KOPT-K1 (cell line): ENCODE data around the gene CAP1.
A peak's percentile ranks its signal among the peaks of the same experiment; 100 is the strongest.
"Not testable (repeated sequence)": the region's sequence is repeated elsewhere in the genome, so short reads cannot be mapped to it uniquely, and the experiment has no call there.

Experiments
- H3K27ac ChIP-seq: fragments of 200-600 bp; sonication (generic); 2 replicates; pipeline ENCODE4 v1.5.1; 2016; ENCODE audit warnings: antibody characterized with exemption, mild to moderate bottlenecking, low read depth, low read length; ENCODE audit not compliant: poor library complexity, severe bottlenecking
- H3K36me3 ChIP-seq: fragments of 200-600 bp; sonication (generic); 2 replicates; pipeline ENCODE4 v1.5.1; 2017; ENCODE audit warnings: antibody characterized with exemption, mild to moderate bottlenecking, low read length, moderate library complexity; ENCODE audit not compliant: insufficient read depth
- H3K9me3 ChIP-seq: fragments of 200-600 bp; sonication (generic); 2 replicates; pipeline ENCODE4 v1.5.1; 2017; ENCODE audit warnings: antibody characterized with exemption, low read length, mild to moderate bottlenecking; ENCODE audit not compliant: insufficient read depth, poor library complexity, severe bottlenecking

Gene CAP1, protein sequence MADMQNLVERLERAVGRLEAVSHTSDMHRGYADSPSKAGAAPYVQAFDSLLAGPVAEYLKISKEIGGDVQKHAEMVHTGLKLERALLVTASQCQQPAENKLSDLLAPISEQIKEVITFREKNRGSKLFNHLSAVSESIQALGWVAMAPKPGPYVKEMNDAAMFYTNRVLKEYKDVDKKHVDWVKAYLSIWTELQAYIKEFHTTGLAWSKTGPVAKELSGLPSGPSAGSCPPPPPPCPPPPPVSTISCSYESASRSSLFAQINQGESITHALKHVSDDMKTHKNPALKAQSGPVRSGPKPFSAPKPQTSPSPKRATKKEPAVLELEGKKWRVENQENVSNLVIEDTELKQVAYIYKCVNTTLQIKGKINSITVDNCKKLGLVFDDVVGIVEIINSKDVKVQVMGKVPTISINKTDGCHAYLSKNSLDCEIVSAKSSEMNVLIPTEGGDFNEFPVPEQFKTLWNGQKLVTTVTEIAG

DNA sequence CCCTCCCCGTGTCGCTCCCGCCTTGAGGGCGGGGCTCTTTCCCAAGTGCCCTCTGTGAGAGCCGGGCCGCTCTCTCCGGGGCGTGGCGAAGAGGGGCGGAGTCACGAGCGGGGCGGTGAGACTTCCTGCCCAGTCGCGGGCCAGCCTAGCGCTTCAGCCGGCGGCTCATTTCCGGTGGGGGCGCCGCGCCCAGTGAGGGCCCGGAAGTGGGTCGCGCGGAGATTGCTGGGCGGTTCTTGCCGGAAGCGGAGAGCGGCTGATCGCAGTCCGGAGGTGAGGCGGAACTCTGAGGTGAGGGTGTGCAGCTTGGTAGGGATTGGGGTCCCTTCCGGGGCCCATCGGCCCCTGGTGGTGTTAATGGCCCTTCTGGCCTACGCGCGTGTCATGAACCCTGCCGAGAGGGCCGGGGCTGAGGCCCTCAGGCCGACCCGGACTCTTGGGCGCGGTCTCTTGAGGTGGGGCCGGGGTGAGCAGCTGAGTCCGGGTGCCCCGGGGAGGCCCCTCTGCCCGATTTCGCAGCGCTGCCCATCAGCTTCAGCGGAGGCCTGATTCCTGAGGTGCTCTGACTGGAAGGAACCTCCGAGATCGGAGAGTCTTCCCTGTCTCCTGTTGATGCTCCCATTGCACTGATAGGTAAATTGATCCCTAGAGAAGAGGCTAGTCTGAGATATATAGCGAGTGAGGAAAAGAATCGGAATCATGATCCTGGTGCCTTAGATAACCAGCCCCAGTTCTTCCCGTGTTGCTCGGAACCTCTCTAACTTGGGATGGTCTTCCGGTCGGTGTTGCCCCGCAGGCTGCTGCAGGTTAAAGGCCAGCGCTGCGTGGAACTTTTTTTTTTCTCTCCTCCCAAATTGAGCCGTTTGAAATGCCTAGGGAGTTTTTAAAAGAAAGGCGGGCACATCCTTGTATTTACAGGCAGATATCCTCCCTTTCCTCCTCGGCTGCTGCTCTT, at the start of gene CAP1:
TSS of gene CAP1 (plus strand) at position 219 of the 955 bp plus-strand sequence. CDS start 18,618 bp downstream, outside the sequence.
- no peaks in the 10 kb centered on the region for H3K9me3 ChIP-seq
- H3K36me3 ChIP-seq = peaks cover 12% of the 10 kb centered on the region
- peak within 1 kb of the TSS; percentile 90 for H3K27ac ChIP-seq

DNA sequence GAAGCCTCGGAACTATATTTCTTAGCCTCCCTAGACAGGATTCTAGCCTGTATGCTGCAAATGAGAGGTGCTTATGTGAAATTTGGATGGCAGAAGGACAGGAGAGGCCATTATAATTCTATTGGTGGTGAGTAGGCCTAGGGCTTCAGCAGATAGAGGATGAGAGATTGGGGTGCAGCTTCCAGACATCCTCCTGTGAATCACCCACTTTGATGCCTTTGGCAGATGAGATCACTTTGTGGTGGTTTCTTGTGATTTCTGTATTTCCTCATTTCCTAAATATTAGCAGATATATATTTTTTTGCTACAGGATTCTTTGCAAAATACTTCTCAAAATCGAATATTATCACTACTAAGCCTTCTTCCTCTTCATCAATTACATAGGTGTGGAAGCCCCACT, 48.3 kb upstream of the CAP1 start:
- Histone ChIP-seq H3K36me3 (no peaks in the 10 kb centered on the region), H3K9me3 (no peaks in the 10 kb centered on the region), H3K27ac (no peak overlapping the region)

DNA sequence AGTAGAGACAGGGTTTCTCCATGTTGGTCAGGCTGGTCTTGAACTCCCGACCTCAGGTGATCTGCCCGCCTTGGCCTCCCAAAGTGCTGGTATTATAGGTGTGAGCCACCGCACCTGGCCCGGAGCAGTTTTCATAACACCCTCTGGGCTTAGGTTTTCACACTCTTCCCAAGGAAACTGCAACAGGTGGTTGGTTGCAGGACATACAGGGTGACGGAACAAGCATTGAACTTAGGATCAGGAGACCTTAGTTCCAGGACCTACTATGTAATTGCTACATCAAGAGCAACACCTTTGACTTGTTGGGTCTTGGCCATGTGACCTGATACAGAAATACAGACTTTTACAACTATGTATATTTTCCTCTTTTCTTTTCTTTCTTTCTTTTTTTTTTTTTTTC, 47.6 kb upstream of the CAP1 start:
- Histone ChIP-seq H3K36me3 (no peaks in the 10 kb centered on the region), H3K9me3 (no peaks in the 10 kb centered on the region), H3K27ac (no peak overlapping the region)

DNA sequence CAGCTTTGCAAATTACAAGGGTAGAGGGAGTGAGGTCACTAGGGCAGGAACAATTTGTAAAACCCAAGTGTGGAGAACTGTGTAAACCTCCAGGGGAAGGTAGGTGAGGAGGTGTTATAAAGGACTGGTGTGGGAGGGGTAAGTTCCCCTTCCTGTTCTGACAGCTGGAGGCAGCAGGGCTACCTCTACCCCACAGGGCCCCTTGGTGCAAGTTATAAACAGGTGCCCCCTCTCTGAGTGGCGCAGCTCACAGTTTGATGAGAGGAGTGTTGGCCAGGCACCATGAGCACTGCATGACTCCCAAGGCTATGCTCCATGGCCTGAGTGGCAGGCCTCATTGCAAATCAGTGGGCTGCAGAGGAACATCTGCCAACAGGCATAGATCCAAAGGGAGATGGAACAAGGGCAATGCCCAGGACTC, 44.5 kb upstream of the CAP1 start:
- no peaks in the 10 kb centered on the region for H3K36me3 ChIP-seq
- no peaks in the 10 kb centered on the region for H3K9me3 ChIP-seq
- H3K27ac ChIP-seq = no peak overlapping the region

DNA sequence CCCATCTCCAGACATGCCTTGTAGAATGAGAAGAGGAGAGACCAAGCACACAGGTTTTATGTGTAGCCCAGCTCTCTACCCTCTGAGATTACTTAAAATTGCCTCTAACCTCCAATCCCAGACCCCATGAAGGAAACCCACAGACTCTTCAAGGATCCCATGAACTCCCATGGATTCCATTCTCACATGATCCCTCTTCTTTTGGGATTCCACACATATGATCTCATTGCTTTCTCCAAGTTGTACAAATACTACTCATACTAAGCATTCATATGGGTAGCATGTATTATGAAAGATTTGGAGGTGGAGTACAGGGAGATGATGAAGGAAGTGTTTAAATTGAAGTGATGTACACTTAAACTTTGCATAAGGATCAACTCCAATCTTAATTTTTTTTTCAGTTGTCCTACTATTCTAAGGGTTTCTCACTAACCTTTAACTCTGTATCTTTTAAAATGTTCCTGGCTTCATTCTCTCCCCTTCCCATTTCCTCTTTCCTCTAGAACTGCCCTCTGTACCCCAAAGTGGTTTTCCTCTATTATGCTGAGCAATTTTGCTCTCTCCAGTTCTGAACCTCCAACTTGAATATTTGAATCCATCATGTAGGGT, 44.0 kb upstream of the CAP1 start:
- no peaks in the 10 kb centered on the region for H3K9me3 ChIP-seq
- H3K27ac ChIP-seq = no peak overlapping the region
- H3K36me3 ChIP-seq = no peaks in the 10 kb centered on the region

DNA sequence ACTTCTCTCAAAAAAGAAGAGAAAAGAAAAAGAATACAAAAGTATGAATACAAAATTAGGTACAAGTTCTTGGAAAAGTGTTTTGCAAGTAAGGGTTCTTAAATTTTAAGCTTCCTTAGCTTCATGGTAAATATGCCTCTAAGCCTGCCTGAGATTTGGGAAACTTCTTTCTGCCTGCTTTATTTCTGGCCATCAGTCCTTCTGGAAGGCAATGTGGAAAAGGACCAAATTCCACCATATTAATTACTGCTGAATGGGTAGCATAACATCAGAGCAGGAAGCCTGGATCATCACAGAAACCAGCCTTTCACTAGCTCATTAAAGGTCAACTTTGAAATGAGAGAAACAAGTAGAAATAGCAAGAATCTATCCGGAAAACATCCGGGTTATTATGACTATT, 39.1 kb upstream of the CAP1 start:
- Histone ChIP-seq H3K9me3 (no peaks in the 10 kb centered on the region), H3K27ac (no peak overlapping the region), H3K36me3 (no peaks in the 10 kb centered on the region)

DNA sequence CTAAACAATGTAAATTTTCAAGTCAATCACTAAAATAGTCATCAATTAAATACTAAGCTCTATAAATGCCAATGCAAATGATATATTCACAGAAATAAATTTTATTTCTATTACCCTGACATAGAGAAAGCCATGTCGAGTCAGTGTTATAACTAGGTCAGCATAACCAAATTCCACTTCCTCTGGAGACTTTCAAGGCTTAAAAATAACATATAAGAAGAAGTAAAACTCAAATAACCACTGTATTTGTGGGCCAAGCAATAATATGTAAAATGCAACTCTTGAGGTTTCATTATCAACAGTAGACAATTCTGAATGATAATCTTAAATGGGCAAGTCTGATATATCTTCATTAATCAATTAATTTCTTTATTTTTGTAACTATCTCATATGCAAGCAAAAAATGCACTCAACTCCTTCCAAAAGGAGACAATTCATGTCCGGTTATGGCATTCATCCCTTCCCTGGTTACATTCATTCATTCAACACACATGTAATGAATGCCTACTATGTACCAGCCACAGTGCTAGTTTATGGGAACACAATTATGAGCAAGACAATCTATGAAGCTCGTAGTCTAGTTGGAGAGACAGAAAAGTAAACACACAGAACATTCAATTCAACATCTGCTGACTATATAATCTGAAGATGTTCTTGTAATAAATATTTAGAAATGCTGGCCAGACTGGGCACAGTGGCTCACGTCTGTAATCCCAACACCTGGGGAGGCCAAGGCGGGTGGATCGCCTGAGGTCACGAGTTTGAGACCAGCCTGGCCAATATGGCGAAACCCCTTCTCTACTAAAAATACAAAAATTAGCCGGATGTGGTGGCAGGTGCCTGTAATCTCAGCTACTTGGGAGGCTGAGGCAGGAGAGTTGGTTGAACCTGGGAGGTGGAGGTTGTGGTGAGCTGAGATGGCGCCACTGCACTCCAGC, 37.1 kb upstream of the CAP1 start:
- no peaks in the 10 kb centered on the region for H3K9me3 ChIP-seq
- no peak overlapping the region for H3K27ac ChIP-seq
- no peaks in the 10 kb centered on the region for H3K36me3 ChIP-seq

DNA sequence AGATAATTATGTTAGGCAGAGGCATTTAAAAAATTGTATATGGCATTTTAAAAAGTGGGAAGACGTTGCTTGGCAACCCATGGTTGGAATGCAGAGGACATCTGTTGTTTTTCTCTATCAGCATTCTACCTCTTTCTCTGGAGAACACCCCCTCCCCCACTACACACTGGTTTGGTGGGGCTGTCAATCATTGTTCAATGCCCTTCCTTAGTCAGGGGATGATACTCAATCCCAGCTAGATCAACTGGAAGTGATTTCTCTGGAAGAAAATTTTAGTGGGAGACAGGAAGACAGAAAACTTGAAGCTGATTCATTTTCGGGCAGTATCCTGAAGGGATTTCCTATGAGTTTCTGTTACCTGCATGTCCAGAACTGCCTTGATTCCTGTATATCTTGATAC, 35.7 kb upstream of the CAP1 start:
- Histone ChIP-seq H3K27ac (no peak overlapping the region), H3K9me3 (no peaks in the 10 kb centered on the region), H3K36me3 (no peaks in the 10 kb centered on the region)

DNA sequence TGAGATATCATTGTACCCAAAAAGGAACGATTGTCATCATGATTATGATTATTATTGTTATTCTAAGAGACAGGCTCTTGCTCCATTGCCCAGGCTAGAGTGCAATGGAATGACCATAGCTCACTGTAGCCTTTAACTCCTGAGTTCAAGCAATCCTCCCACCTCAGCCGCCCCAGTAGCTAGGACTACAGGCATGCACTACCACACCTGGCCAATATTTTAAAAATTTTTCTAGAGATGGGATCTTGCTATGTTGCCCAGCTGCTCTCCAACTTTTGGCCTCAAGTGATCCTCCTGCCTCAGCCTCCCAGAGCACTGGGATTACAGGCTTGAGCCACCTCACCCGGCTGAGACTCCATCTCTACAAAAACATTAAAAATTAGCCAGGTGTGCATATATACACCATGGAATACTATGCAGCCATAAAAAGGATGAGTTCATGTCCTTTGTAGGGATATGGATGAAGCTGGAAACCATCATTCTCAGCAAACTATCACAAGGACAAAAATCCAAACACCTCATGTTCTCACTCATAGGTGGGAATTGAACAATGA, 33.0 kb upstream of the CAP1 start:
- H3K9me3 ChIP-seq, H3K27ac ChIP-seq, H3K36me3 ChIP-seq: not testable (repeated sequence)

DNA sequence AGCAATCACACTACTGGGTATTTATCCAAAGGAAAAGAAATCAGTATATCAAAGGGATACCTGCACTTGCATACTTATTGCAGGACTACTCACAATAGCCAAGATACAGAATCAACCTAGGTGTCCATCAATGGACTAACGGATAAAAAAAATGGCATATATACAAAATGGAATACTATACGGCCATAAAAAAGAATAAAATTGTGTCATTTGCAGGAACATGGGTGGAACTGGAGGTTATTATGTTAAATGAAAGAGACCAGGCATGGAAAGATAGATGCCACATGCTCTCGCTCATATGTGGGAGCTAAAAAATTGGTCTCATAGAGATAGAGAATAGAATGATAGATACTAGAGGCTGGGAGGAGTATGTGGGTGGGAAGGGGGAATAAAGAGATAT, 29.3 kb upstream of the CAP1 start:
- H3K27ac ChIP-seq = no peak overlapping the region
- no peaks in the 10 kb centered on the region for H3K36me3 ChIP-seq
- H3K9me3 ChIP-seq = no peaks in the 10 kb centered on the region

DNA sequence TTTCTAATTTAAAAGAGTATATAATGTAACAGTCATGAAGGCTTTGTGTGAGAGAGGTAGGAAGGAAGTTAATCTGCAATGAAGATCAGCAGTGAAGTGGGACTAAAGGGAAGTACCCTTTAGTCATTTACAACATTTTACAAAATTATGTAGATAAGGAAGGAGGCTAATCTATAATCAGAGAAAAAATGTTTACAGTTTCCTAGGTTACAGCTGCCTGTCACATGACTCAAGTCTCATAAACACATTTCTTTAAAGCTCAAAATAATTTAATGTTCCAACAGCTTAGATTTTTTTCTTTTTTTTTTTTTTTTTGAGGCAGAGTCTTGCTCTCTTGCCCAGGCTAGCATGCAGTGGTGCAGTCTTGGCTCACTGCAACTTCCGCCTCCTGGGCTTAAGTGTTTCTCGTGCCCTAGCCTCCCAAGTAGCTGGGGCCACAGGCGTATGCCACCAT, 26.2 kb upstream of the CAP1 start:
- Histone ChIP-seq H3K9me3 (no peaks in the 10 kb centered on the region), H3K27ac (no peak overlapping the region), H3K36me3 (no peaks in the 10 kb centered on the region)

DNA sequence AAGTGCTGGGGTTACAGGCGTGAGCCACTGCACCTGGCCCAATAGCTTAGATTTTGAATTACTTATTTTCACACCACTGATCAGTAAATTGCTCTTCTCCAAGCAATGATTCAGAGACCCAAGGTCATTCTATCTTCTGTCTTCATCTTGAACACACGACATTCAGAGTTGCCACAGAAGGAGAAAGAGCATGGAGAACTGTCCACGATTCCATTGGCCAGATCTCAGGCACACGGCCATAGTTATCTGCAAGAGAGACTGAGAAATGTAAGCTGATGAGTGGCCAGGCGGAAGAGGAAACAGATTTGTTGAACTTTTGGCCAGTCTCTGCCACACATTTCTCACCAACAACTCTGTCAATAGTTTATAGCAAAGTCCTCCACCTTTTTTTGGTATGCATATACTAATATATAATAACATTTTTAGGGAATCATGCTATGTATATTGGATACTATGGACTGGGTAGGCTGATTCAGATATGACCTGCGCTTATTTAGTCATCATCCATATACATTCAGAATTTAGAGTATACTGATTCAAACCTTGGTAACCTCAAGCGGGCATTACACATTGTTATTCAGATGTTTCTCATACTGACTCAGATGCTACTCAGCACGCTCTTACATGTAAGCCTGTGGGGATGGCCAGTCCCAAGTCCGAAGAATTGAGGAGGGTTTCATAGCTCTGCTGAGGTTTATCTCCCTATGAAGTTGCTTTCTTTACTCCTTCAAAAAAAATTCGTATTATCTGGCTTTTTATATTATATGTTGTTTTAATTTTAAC, 25.5 kb upstream of the CAP1 start:
- H3K9me3 ChIP-seq = no peaks in the 10 kb centered on the region
- no peaks in the 10 kb centered on the region for H3K36me3 ChIP-seq
- no peak overlapping the region for H3K27ac ChIP-seq

DNA sequence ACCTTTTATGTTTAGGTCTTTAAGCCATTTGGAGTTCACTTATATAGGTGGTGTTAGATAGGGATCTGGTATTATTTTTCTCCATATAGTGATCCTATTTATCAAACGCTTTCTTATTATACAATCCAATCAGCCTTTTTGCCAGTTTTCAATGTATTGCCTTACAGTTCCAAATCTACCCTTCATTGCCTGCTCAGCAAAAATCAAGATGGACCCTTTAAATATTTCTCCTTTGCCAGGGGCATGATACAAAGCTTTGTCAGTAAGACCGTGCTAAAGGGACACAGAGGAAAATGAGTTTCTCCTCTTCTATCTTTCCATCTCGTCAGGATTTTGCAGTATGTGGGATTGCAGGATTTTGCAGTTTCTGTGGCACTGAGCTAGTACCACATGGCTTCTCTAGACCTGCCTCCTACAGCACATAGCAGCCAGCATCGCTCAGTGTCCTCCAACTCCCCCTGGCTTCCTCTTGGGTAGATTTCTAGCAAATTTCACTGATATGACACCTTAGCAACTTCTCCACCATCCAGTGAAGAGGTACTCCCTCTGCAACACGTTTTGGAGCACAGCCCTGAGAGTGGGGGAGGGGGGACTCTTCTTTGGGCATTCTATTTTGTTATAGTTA, 22.5 kb upstream of the CAP1 start:
- no peak overlapping the region for H3K27ac ChIP-seq
- H3K9me3 ChIP-seq = peaks cover 3% of the 10 kb centered on the region
- H3K36me3 ChIP-seq = no peaks in the 10 kb centered on the region
